Measurements from ENCODE around the gene CLEC20A. TPM values are rescaled to one million over a fixed set of nuclear protein-coding genes. Genes with fewer than 3 reads are reported as not detected.

The CLEC20A gene
- total RNA-seq, 1 experiment from 2014 or later: not detected

GRCh38 chr1:178461104-178461503 lies 35.7 kb downstream of the CLEC20A start:
- intact Hi-C loops (cut with micrococcal nuclease): no loop called here
- ChIA-PET POLR2A (no interaction called here), CTCF (interaction anchor here (1.1 to 1.2 kb wide), 2 partner anchors 151 to 161 kb away, joined by 4 to 5 read pairs; no protein-coding TSS in a partner anchor)
- no peak for DNase-seq (ENCODE audit: unreplicated experiment)
- peaks cover 32% of the 10 kb centered on the region for H3K4me1 Mint-ChIP-seq (ENCODE audit: insufficient read depth, unreplicated experiment)
- no peaks in the 10 kb centered on the region for H3K9me3 Mint-ChIP-seq (ENCODE audit: unreplicated experiment)
- no peaks in the 10 kb centered on the region for H3K27me3 Mint-ChIP-seq (ENCODE audit: insufficient read depth, unreplicated experiment)
- BruUV-seq (replicated peaks): no TSS peak
- peak overlapping the region; percentile 59 for H3K27ac Mint-ChIP-seq (ENCODE audit: low read depth, unreplicated experiment)
- no peak for TF ChIP-seq CTCF (IDR thresholded peaks at IDR 0.05; ENCODE audit: unreplicated experiment)
- H3K36me3 Mint-ChIP-seq (ENCODE audit: insufficient read depth, unreplicated experiment): peaks cover 56% of the 10 kb centered on the region
- no peak overlapping the region for H3K4me3 Mint-ChIP-seq (ENCODE audit: unreplicated experiment)

GRCh38 chr1:178458203-178458602 lies 38.6 kb downstream of the CLEC20A start:
- no peak overlapping the region for H3K27ac Mint-ChIP-seq (ENCODE audit: low read depth, unreplicated experiment)
- POLR2A ChIA-PET: no interaction called here
- TF ChIP-seq CTCF (IDR thresholded peaks at IDR 0.05; ENCODE audit: unreplicated experiment): no peak
- no peaks in the 10 kb centered on the region for H3K9me3 Mint-ChIP-seq (ENCODE audit: unreplicated experiment)
- CTCF ChIA-PET: interaction anchor here (0.7 kb wide), 2 partner anchors 44 to 545 kb away, joined by 3 to 4 read pairs; no protein-coding TSS in a partner anchor
- no peak for DNase-seq (ENCODE audit: unreplicated experiment)
- intact Hi-C loops (cut with micrococcal nuclease): no loop called here
- no peak overlapping the region for H3K4me3 Mint-ChIP-seq (ENCODE audit: unreplicated experiment)
- no TSS peak for BruUV-seq (replicated peaks)
- H3K27me3 Mint-ChIP-seq (ENCODE audit: insufficient read depth, unreplicated experiment): no peaks in the 10 kb centered on the region
- H3K4me1 Mint-ChIP-seq (ENCODE audit: insufficient read depth, unreplicated experiment): peaks cover 9% of the 10 kb centered on the region
- H3K36me3 Mint-ChIP-seq (ENCODE audit: insufficient read depth, unreplicated experiment): peaks cover 50% of the 10 kb centered on the region

GRCh38 chr1:178457651-178458050 lies 39.1 kb downstream of the CLEC20A start:
- Mint-ChIP-seq H3K4me3 (ENCODE audit: unreplicated experiment) (no peak overlapping the region), H3K36me3 (ENCODE audit: insufficient read depth, unreplicated experiment) (peaks cover 54% of the 10 kb centered on the region), H3K4me1 (ENCODE audit: insufficient read depth, unreplicated experiment) (peaks cover 9% of the 10 kb centered on the region), H3K27me3 (ENCODE audit: insufficient read depth, unreplicated experiment) (no peaks in the 10 kb centered on the region), H3K27ac (ENCODE audit: low read depth, unreplicated experiment) (no peak overlapping the region), H3K9me3 (ENCODE audit: unreplicated experiment) (no peaks in the 10 kb centered on the region)
- no peak for DNase-seq (ENCODE audit: unreplicated experiment)
- TF ChIP-seq CTCF (IDR thresholded peaks at IDR 0.05; ENCODE audit: unreplicated experiment): no peak
- CTCF ChIA-PET: interaction anchor here (0.6 kb wide), 1 partner anchor 27 kb away, joined by 3 read pairs; no protein-coding TSS in a partner anchor
- no TSS peak for BruUV-seq (replicated peaks)
- intact Hi-C loops (cut with micrococcal nuclease): no loop called here
- POLR2A ChIA-PET: no interaction called here

GRCh38 chr1:178456472-178456871 lies 40.3 kb downstream of the CLEC20A start:
- Mint-ChIP-seq H3K27me3 (ENCODE audit: insufficient read depth, unreplicated experiment) (no peaks in the 10 kb centered on the region), H3K4me1 (ENCODE audit: insufficient read depth, unreplicated experiment) (peaks cover 11% of the 10 kb centered on the region), H3K4me3 (ENCODE audit: unreplicated experiment) (no peak overlapping the region), H3K9me3 (ENCODE audit: unreplicated experiment) (no peaks in the 10 kb centered on the region), H3K36me3 (ENCODE audit: insufficient read depth, unreplicated experiment) (peaks cover 66% of the 10 kb centered on the region), H3K27ac (ENCODE audit: low read depth, unreplicated experiment) (no peak overlapping the region)
- intact Hi-C loops (cut with micrococcal nuclease): no loop called here
- CTCF ChIA-PET: no interaction called here
- POLR2A ChIA-PET: no interaction called here
- BruUV-seq (replicated peaks): no TSS peak
- no peak for TF ChIP-seq CTCF (IDR thresholded peaks at IDR 0.05; ENCODE audit: unreplicated experiment)
- DNase-seq (ENCODE audit: unreplicated experiment): no peak
